Fibroblast of skin of abdomen (primary cell): ENCODE measurements around the gene PTPRN. TPM values are rescaled to one million over a fixed set of nuclear protein-coding genes. Genes with fewer than 3 reads are reported as not detected.
"Not testable (repeated sequence)": the region's sequence is repeated elsewhere in the genome, so short reads cannot be mapped to it uniquely, and the experiment has no call there.

ENCODE experiments used
- DNase-seq: peaks from one replicate; pipeline ENCODE4 v3.0.0-alpha.2; 2013
- polyA plus RNA-seq, 2 experiments: library from polyadenylated mRNA; unstranded; fragments of 120-200 nt; gene quantifications; one replicate each; pipeline ENCODE4 v1.2.1, GENCODE V29; 2013; ENCODE audit not compliant: insufficient read length in 2 of 2

Gene PTPRN
- polyA plus RNA-seq (2013, experiment 1 of 2; ENCODE audit: insufficient read length) = 132 TPM
- polyA plus RNA-seq (2013, experiment 2 of 2; ENCODE audit: insufficient read length) = 142 TPM

GRCh38 chr2:219309278-219309677, at the start of gene PTPRN:
TSS of gene PTPRN (minus strand) at chr2:219309401. CDS start at chr2:219309332, 69 bp downstream.
- DNase-seq = peak; percentile 89

GRCh38 chr2:219358170-219359075, 49.2 kb upstream of the PTPRN start:
- no peak for DNase-seq

DNA sequence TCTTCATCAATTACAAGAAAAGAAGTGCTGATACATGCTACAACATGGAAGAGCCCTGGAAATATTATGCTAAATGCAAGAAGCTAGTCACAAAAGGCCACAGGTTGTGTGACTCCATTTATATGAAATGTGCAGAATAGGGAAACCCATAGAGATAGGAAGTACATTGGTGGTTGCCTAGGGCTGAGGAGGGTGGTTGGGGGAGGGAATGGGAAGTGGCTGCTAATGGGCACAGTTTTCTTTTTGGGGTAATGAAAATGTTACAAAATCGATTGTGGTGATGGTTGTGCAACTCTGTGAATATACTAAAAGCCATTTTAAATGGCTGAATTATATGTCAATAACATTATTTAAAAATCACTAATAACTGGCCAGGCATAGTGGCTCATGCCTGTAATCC, 47.6 kb upstream of the PTPRN start:
- DNase-seq = no peak

GRCh38 chr2:219354582-219354981, 45.4 kb upstream of the PTPRN start:
- DNase-seq = no peak

DNA sequence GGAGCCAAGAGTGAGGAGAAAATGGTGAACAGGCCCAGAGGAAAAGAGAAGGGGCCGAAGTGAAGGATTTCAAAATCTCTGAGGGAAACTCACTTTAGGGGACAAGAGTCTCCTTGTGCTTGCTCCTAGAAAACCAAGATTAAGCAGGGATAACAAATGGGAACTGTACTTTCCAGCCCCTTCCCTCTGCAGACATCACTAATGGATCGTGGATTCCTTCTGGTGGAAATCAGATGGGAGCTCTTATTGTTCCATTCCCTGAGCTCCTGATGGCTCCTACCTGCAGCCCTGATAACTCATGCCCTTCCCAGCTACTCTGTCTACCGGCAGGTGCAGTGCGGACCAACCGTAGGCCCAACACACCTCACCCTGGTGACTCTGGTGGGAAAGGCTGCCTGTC, 43.9 kb upstream of the PTPRN start:
- no peak for DNase-seq

DNA sequence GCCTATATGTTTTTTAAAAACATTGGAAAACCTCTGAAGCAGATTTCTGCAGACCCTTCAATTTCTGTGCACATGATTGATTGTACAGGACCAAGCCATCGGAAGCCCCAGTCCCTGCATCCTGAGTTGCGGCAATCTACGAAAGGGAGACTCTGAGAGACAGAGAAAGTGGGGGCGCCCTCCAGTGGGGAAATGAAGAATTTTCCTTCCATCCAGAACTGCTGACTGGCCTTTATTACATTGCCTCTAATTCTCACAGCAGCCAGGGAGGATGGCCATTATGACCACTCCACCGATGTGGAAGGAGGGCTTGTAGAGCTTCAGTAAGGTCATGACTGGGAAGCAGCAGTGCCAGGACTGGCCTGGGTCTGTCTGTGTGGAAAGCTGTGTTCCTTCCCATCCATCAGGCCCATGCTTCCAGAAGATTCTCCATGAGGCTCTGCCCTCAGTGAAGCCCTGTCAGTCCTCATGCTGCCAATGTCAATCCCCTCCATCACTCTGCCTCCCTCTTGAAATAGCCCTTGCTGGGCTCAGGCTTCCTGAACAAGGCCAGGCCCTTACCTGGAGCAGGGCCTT, 43.3 kb upstream of the PTPRN start:
- peak; percentile 71 for DNase-seq

DNA sequence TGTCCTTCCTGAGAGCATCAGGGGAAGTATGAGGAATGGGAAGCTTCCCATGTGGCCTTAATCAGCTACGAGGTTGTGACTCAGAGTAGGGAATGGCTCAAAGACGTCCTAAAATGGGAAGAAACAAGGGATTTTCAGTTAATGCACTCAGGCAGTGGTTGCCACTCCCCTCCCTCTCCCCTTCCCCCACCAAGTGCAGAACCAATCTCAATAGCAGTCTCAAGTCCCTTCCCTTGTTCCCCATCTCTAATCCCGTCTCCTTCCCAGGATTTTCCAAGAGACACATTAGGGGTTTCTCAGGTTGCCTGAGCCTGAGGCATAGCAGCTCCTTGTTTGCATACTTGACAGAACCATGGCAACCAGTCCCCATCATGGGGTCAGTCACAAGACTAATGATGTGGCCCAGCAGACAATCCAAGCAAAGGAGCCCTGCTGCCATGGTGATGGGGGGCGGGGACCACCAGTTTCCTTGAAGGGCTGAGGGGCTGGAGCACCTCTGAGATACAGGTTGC, 41.6 kb upstream of the PTPRN start:
- DNase-seq = peak; percentile 95

DNA sequence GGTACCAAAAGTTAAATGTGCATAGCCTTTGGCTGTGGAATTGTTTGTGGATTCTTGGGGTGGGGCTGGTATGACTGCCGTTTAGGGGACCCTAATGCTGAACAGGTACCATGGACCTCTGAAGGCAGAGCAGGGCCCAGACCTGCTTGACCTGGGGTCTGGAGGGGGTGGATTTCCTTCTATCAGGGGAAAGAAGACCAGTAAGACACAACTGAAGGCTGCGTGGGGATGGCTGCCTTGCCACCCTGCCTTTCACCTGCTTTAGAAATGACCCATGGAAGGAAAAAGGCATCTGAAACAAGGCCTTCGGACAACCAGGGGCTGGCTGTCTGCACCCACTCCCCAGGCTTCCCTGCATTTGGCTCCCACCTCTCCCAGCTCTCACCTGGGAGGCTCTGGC, 41.0 kb upstream of the PTPRN start:
- DNase-seq = no peak

GRCh38 chr2:219344751-219345430, 35.7 kb upstream of the PTPRN start:
- DNase-seq = no peak

DNA sequence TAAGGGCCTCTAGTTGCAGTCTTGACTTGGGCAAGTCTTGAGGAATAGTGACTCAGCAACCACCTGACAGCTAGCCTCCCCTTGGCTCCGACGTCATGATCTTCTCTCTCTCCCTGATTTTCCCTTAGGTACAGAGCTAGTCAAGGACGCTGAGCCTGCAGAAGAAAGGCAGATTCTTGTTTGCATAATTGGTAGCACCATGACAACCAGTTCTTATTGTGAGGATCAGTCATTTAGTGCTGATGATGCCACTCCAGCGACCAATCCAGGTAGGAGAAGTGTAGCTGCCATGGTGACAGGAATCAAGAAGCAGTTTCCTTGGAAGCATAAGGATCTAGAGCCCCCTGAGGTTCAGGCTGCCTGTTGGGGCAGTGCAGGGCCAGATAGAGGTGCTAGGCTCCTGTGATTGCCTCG, 26.2 kb upstream of the PTPRN start:
- DNase-seq = no peak

DNA sequence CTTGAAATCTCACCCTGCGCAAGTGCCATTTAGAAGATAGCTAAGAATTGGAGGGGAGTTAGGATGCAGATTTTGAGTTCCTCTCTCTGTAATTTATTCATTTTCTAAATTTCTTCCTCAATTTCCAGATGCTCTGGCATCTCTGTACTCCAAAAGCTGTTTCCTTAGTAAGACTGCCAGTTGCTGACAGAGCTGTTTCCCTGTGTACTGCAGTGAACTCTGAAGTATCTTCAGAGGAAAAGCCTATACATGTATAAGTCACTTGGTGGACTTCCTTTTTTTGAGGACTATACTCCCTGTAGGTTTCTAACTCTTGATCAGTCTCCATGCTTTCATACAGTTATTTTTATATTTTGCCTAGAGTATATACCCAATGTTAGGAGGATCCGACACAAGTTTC, 24.9 kb upstream of the PTPRN start:
- no peak for DNase-seq

DNA sequence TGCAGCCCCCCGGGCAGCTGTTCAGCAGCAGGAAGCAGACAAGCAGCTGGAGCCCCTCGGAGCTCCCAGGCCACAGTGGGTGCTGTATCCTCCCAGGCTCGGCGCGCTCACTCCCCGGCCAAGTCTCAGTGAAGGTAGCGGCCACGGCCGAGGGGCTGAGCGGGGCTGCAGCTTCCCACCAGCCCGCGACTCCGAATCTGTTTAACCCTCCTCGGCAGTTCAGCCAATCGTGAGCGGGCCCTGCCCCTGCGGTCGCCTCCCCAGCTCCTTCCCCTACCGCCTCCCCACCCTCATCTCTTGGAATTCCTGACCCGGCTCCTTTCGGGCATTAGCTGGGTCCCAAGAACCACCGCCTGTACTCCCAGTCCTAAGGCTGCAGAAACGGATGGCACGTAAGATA, 23.3 kb upstream of the PTPRN start, which contains the start of gene RESP18:
TSS of gene RESP18 (minus strand) at position 203 of the 400 bp plus-strand sequence.
- DNase-seq = no peak

DNA sequence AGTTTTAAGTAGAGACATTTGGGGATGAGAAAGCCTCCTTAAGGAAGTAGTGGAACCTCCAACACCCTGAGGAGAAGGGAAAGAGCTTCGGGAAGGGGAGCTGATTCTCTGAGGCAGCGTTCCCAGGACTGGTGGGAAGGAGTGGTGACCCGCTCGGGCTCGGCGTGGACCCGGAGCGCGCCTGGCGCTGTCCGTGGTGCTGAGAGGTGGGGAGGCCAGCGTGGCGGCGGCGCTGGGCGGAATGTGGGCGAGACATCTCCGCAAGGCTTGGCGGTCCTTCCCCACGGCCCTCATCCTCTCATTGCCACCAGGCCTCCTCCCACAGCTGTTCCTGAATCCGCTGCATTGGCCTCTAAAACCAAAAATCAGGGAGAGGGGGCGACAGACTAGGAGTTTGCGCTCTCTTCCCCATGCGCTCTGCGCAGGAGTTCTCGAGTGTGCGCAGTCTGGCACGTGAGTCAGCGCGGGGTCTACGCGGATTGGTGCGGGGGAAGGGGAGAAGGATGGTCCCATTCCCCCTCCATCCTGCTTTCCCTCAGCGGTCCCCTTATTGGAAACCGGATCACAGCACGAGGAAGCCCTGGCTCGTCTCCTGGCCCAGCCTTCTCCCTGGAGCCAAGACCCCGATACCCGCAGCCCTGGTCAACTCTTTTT, 22.5 kb upstream of the PTPRN start:
- DNase-seq = peak; percentile 26

GRCh38 chr2:219327719-219328118, 18.5 kb upstream of the PTPRN start:
- DNase-seq = no peak

GRCh38 chr2:219325657-219326315, 16.6 kb upstream of the PTPRN start:
- DNase-seq = no peak

DNA sequence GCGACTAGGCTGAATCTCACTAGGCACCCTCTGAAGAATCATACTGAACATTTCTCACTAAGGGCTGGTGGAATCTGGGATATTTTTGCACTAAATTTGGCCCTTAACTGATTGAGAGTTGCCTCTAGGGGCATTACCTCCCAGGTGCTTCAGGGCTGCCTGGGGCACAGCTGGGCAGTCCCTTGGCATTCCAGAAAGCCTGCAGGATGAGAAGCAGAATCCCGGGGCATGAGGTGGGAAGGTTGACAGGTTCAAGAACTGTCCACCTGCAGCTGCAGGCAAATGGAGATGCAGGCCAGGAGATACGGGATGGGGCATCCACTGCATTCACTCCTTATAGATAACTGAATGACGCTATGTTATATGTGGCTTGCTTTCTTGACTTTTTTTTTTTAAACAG, 15.9 kb upstream of the PTPRN start:
- DNase-seq = no peak

DNA sequence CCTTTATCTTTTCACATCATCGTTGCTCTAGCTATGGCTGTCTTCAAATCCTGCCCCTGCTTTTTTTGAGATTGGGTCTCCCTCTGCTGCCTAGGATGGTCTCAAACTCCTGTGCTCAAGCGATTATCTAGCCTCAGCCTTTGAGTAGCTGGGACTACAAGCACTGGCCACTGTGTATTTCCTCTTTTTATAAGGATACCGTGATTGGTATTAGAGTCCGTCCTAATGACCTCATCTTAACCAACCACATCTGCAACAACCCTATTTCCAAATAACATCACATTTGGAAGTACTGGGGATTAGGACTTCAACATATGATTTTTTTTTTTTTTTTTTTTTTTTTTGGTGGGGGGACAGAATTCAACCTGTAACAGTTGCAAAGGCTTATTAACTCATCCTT, 14.2 kb upstream of the PTPRN start:
- no peak for DNase-seq

DNA sequence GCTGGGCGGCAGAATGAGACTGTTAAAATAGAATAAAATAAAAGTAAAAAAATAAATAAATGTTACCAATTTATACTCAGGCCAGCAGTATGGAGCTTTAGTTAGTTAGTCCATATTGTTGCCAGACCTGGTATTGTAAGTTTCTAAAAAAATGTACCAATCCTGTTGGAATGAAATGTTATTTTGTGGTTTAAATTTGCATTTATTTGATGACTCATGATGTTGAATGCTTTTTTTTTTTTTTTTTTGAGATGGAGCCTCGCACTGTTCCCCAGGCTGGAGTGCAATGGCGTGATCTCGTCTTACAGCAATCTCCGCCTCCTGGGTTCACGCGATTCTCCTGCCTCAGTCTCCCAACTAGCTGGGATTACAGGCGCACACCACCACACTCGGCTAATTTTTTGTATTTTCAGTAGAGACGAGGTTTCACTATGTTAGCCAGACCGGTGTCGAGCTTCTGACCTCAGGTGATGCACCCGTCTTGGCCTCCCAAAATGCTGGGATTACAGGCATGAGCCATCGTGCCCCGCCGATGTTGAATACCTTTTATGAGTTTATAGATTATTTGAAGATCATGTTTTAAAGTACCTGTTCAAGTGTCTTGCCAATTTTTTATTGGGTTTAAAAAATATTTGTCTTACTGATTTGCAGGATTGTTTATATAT, 5.7 kb upstream of the PTPRN start:
- peak; percentile 38 for DNase-seq

DNA sequence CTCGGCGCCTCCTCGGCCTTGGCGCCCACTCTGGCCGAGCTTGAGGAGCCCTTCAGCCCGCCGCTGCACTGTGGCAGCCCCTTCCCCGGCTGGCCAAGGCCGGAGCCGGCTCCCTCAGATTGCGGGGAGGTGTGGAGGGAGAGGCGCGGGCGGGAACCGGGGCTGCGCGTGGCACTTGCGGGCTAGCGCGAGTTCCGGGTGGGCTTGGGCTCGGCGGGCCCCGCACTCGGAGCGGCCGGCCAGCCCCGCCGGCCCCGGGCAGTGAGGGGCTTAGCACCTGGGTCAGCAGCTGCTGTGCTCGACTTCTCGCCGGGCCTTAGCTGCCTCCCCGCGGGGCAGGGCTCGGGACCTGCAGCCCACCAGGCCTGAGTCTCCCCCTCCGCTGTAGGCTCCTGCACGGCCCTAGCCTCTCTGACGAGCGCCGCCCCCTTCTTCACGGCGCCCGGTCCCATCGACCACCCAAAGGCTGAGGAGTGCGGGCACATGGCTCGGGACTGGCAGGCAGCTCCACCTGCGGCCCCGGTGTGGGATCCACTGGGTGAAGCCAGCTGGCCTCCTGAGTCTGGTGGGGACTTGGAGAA, 3.6 kb upstream of the PTPRN start:
- not testable (repeated sequence) for DNase-seq

GRCh38 chr2:219308142-219309101, 779 bp downstream of the PTPRN start:
- DNase-seq = peak; percentile 88
